IMR-90 (cell line): ENCODE results near the gene C10orf90. TPM values are rescaled to one million over a fixed set of nuclear protein-coding genes. Genes with fewer than 3 reads are reported as not detected.

Experiments
- ATAC-seq: fragments of 200-7000 bp; cut with Tn5 transposase; 2 replicates; pipeline ENCODE4 v1.9.1; 2020; ENCODE audit warnings: low read depth, mild to moderate bottlenecking, moderate library complexity
- BruUV-seq: library from RNA; stranded (reverse); fragments of 400-500 nt; replicated peaks from 2 replicates; lab custom pipeline; 2021; lab: Mats Ljungman, UMichigan
- CTCF ChIA-PET: fragments of 300-600 bp; formaldehyde crosslinking; extraction: SDS; loops from one replicate; lab custom pipeline; 2021; ENCODE audit warnings: antibody characterized with exemption; lab: Yijun Ruan, JAX
- POLR2A ChIA-PET: fragments of 300-600 bp; sonication (Branson Sonifier 250); formaldehyde crosslinking; loops from one replicate; lab custom pipeline; 2022; ENCODE audit warnings: antibody characterized with exemption; ENCODE audit not compliant: unreplicated experiment; lab: Charles Lee
- DNase-seq: peaks from one replicate; pipeline ENCODE4 v3.0.0; 2013
- H2AFZ ChIP-seq: replicated peaks from 2 replicates; pipeline ENCODE3; 2013; ENCODE audit warnings: low read length, mild to moderate bottlenecking; ENCODE audit not compliant: poor library complexity
- H2AK5ac ChIP-seq: 2 replicates; pipeline ENCODE4 v1.6.1; 2013; ENCODE audit warnings: low read depth, low read length, inconsistent platforms
- H2AK9ac ChIP-seq: replicated peaks from 2 replicates; pipeline ENCODE3; 2013; ENCODE audit warnings: mild to moderate bottlenecking, low read depth, low read length, moderate library complexity; ENCODE audit not compliant: poor library complexity
- H2BK120ac ChIP-seq: 2 replicates; pipeline ENCODE4 v1.6.1; 2013; ENCODE audit warnings: low read depth, low read length, inconsistent platforms
- H2BK15ac ChIP-seq: 3 replicates; pipeline ENCODE4 v1.6.1; 2013; ENCODE audit warnings: low read depth, low read length, inconsistent platforms
- H2BK20ac ChIP-seq: 2 replicates; pipeline ENCODE4 v1.6.1; 2013; ENCODE audit warnings: low read depth, mild to moderate bottlenecking, inconsistent platforms, low read length, moderate library complexity
- H2BK5ac ChIP-seq: 2 replicates; pipeline ENCODE4 v1.6.1; 2013; ENCODE audit warnings: mild to moderate bottlenecking, low read depth, low read length, inconsistent platforms; ENCODE audit not compliant: poor library complexity, severe bottlenecking
- H3K14ac ChIP-seq: replicated peaks from 2 replicates; pipeline ENCODE4 v1.6.1; 2013; ENCODE audit warnings: low read depth, low read length, inconsistent platforms
- H3K18ac ChIP-seq: 2 replicates; pipeline ENCODE4 v1.6.1; 2013; ENCODE audit warnings: low read depth, low read length, control low read depth
- H3K23ac ChIP-seq: 2 replicates; pipeline ENCODE4 v1.6.1; 2013; ENCODE audit warnings: low read depth, low read length, inconsistent platforms
- H3K27ac ChIP-seq: 2 replicates; pipeline ENCODE4 v1.5.1; 2013; ENCODE audit warnings: mild to moderate bottlenecking, control low read depth, low read length; ENCODE audit not compliant: insufficient read depth
- H3K27me3 ChIP-seq: 2 replicates; pipeline ENCODE4 v1.6.1; 2013; ENCODE audit warnings: low read length; ENCODE audit not compliant: control insufficient read depth, insufficient read depth
- H3K36me3 ChIP-seq: 2 replicates; pipeline ENCODE4 v1.6.1; 2013; ENCODE audit warnings: low read length, mixed read lengths; ENCODE audit not compliant: control insufficient read depth, insufficient read depth
- H3K4ac ChIP-seq: 2 replicates; pipeline ENCODE4 v1.6.1; 2013; ENCODE audit warnings: low read depth, low read length, inconsistent platforms
- H3K4me1 ChIP-seq: 2 replicates; pipeline ENCODE4 v1.6.1; 2013; ENCODE audit warnings: low read length, mixed read lengths; ENCODE audit not compliant: control insufficient read depth, insufficient read depth
- H3K4me2 ChIP-seq: 2 replicates; pipeline ENCODE4 v1.6.1; 2013; ENCODE audit warnings: low read depth, mild to moderate bottlenecking, control low read depth, low read length, moderate library complexity
- H3K4me3 ChIP-seq: 2 replicates; pipeline ENCODE4 v1.5.1; 2013; ENCODE audit warnings: low read depth, mild to moderate bottlenecking, control low read depth, low read length, moderate library complexity; ENCODE audit not compliant: insufficient read depth
- H3K56ac ChIP-seq: 2 replicates; pipeline ENCODE4 v1.6.1; 2013; ENCODE audit warnings: low read length, inconsistent platforms; ENCODE audit not compliant: insufficient read depth; ENCODE audit errors: extremely low read depth
- H3K79me1 ChIP-seq, 2 experiments: 2 replicates each; pipeline ENCODE4 v1.6.1; 2013; ENCODE audit warnings: low read length in 2 of 2, inconsistent platforms in 1 of 2, low read depth in 1 of 2
- H3K9ac ChIP-seq: 2 replicates; pipeline ENCODE4 v1.6.1; 2013; ENCODE audit warnings: low read depth, low read length, control low read depth
- H3K9me1 ChIP-seq: 2 replicates; pipeline ENCODE4 v1.6.1; 2013; ENCODE audit warnings: low read length, inconsistent platforms; ENCODE audit not compliant: insufficient read depth
- H3K9me3 ChIP-seq: 2 replicates; pipeline ENCODE4 v1.6.1; 2013; ENCODE audit warnings: low read length; ENCODE audit not compliant: control insufficient read depth, insufficient read depth
- H4K20me1 ChIP-seq: 2 replicates; pipeline ENCODE4 v1.6.1; 2013; ENCODE audit warnings: low read length, inconsistent platforms; ENCODE audit not compliant: insufficient read depth
- H4K5ac ChIP-seq: 2 replicates; pipeline ENCODE4 v1.6.1; 2013; ENCODE audit warnings: mild to moderate bottlenecking, low read depth, low read length, control low read depth
- H4K8ac ChIP-seq, 2 experiments: 2 replicates each; pipeline ENCODE4 v1.6.1; 2013; ENCODE audit warnings: low read depth in 2 of 2, low read length in 2 of 2, control low read depth in 1 of 2, inconsistent platforms in 1 of 2
- H4K91ac ChIP-seq: 2 replicates; pipeline ENCODE4 v1.6.1; 2013; ENCODE audit warnings: low read depth, low read length, inconsistent platforms; ENCODE audit not compliant: insufficient read depth
- CEBPB ChIP-seq: IDR thresholded peaks from 2 replicates; pipeline ENCODE4 v1.6.1; 2012; ENCODE audit warnings: low read depth, low read length, improper control_type of control experiment
- MAFK ChIP-seq: IDR thresholded peaks from 2 replicates; pipeline ENCODE4 v1.6.1; 2012; ENCODE audit warnings: low read depth, low read length, improper control_type of control experiment
- NFE2L2 ChIP-seq: fragments of 150-350 bp; IDR thresholded peaks from 2 replicates; pipeline ENCODE4 v1.6.1; 2016; ENCODE audit warnings: low read depth, mild to moderate bottlenecking, low read length
- SMC3 ChIP-seq: fragments of 150-350 bp; IDR thresholded peaks from 2 replicates; pipeline ENCODE4 v1.6.1; 2016; ENCODE audit warnings: low read depth, mild to moderate bottlenecking, antibody characterized with exemption, low read length, moderate library complexity
- WGBS, 2 experiments: methylation state at CpG; one replicate each; pipeline versions ENCODE4 v1.1.5 to v1.1.7; 2013; ENCODE audit warnings: missing lambda C conversion rate in 2 of 2; ENCODE audit not compliant: insufficient read length in 1 of 2; ENCODE audit errors: extremely low coverage in 2 of 2; 5-methylcytosine and 5-hydroxymethylcytosine counted together
- dilution Hi-C: fragments of 300-500 bp; cut with HindIII; formaldehyde crosslinking; loops from one replicate; pipeline ENCODE4 v1.14.3; 2018; ENCODE audit warnings: low sequenced_read_pairs; ENCODE audit not compliant: unreplicated experiment
- in situ Hi-C: fragments of 300-500 bp; cut with MboI; formaldehyde crosslinking; loops from 3 replicates; pipeline ENCODE4 v1.14.3; 2019; ENCODE audit warnings: low sequenced_read_pairs, inconsistent platforms, mixed read lengths
- intact Hi-C: fragments of 100-400 bp; cut with micrococcal nuclease; formaldehyde crosslinking; loops from 2 replicates; pipeline ENCODE4 v1.10.0; 2022
- polyA plus RNA-seq, 3 experiments: library from polyadenylated mRNA; depleted of rRNA; stranded (reverse); fragments of >200 nt; gene quantifications; 2 replicates each; pipeline ENCODE4 v1.2.3, GENCODE V29; 2012; ENCODE audit warnings: low replicate concordance in 1 of 3
- total RNA-seq: library from RNA; depleted of rRNA; stranded (reverse); fragments of >200 nt; gene quantifications from 2 replicates; pipeline ENCODE4 v1.2.3, GENCODE V29; 2012

C10orf90 gene
- total and polyA plus RNA-seq, 2 of the 4 experiments (the other 2 are of a cell fraction) = 0.05 to 0.18 TPM

DNA sequence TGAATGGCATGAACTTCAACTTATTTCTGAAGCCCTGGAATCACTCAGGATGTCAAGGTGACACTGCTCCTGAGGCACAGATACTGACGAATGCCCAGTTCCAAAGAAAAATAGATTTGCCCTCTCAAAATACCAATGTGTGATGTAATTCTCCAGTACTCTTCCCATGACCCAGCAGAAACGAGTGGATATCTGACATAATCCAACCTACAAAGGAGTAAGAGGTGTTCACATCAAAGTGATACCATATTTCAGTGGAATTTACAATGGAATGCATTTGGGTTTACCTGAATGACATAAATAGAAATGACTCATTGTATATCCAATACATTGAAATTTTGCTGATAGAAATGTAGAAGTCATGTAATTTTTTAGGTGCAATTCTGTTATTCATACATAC lies 161.3 kb downstream of the C10orf90 start:
- Histone ChIP-seq H2BK5ac (no peak overlapping the region), H2BK120ac (no peak overlapping the region), H4K91ac (no peak overlapping the region), H4K8ac (no peak overlapping the region), H3K23ac (no peak overlapping the region), H3K27ac (no peak overlapping the region), H3K4ac (no peak overlapping the region), H2BK15ac (no peak overlapping the region), H3K14ac (no peak overlapping the region), H2AFZ (no peak overlapping the region), H3K9me3 (no peaks in the 10 kb centered on the region), H3K9me1 (no peaks in the 10 kb centered on the region), H2AK5ac (no peak overlapping the region), H3K4me3 (no peak overlapping the region), H3K4me1 (no peaks in the 10 kb centered on the region), H2BK20ac (no peak overlapping the region), H3K79me1 (no peaks in the 10 kb centered on the region), H3K27me3 (peaks cover 14% of the 10 kb centered on the region), H3K36me3 (no peaks in the 10 kb centered on the region), H4K20me1 (no peaks in the 10 kb centered on the region), H2AK9ac (no peak overlapping the region), H4K5ac (no peak overlapping the region), H3K9ac (no peak overlapping the region), H3K18ac (no peak overlapping the region), H3K56ac (no peak overlapping the region), H3K4me2 (no peak overlapping the region)
- dilution Hi-C loops = no loop called here
- TF ChIP-seq NFE2L2 (no peak), CEBPB (no peak), MAFK (no peak), SMC3 (no peak)
- in situ Hi-C loops = no loop called here
- POLR2A ChIA-PET = no interaction called here
- CTCF ChIA-PET = no interaction called here
- no TSS peak for BruUV-seq
- no peak for DNase-seq
- no peak for ATAC-seq
- no CpG with 5 or more reads among the region's 2 CpGs for WGBS, 2 experiments
- intact Hi-C loops = loop anchor here (10.0 kb wide), 1 partner anchor 374 kb away; no protein-coding TSS in a partner anchor
